Panc1 (cell line): Measurements from ENCODE around the gene TPSG1. TPM values are rescaled to one million over a fixed set of nuclear protein-coding genes. Genes with fewer than 3 reads are reported as not detected.

Source experiments
- ATAC-seq: fragments of 200-7000 bp; cut with Tn5 transposase; 2 replicates; pipeline ENCODE4 v1.9.1; 2020; ENCODE audit warnings: mild to moderate bottlenecking, moderate library complexity
- BruUV-seq: library from RNA; stranded (reverse); fragments of 400-500 nt; replicated peaks from 2 replicates; lab custom pipeline; 2021; lab: Mats Ljungman, UMichigan
- CTCF ChIA-PET: fragments of 300-600 bp; sonication (Branson Sonifier 250); formaldehyde crosslinking; loops from one replicate; lab custom pipeline; 2022; ENCODE audit warnings: antibody characterized with exemption; lab: Charles Lee
- POLR2A ChIA-PET: fragments of 300-600 bp; sonication (Branson Sonifier 250); formaldehyde crosslinking; loops from one replicate; lab custom pipeline; 2022; ENCODE audit warnings: antibody characterized with exemption; lab: Charles Lee
- DNase-seq: peaks from one replicate; pipeline ENCODE4 v3.0.0-alpha.2; 2010; ENCODE audit warnings: low read depth, low spot score
- H3K27ac ChIP-seq: 2 replicates; pipeline ENCODE4 v1.5.1; 2011; ENCODE audit warnings: mild to moderate bottlenecking, low read length, inconsistent platforms
- H3K27me3 ChIP-seq: fragments of 200-500 bp; sonication (Bioruptor generic); 2 replicates; pipeline ENCODE4 v1.6.0; 2014; ENCODE audit warnings: low read length, inconsistent platforms; ENCODE audit not compliant: control insufficient read depth, insufficient read depth
- H3K36me3 ChIP-seq: fragments of 200-500 bp; sonication (Bioruptor generic); 2 replicates; pipeline ENCODE4 v1.5.1; 2014; ENCODE audit warnings: inconsistent platforms, mild to moderate bottlenecking, low read length, moderate library complexity; ENCODE audit not compliant: control insufficient read depth, insufficient read depth
- H3K4me1 ChIP-seq: 2 replicates; pipeline ENCODE4 v1.5.1; 2011; ENCODE audit warnings: inconsistent platforms, mild to moderate bottlenecking, low read length, moderate library complexity; ENCODE audit not compliant: control insufficient read depth, insufficient read depth
- H3K4me3 ChIP-seq, 2 experiments: 2 replicates each; pipeline ENCODE4 v1.5.1; 2011 to 2012; ENCODE audit warnings: low read depth in 2 of 2, low read length in 2 of 2, mild to moderate bottlenecking in 2 of 2, inconsistent platforms in 1 of 2, moderate library complexity in 1 of 2
- H3K9me3 ChIP-seq: fragments of 200-500 bp; sonication (Bioruptor generic); 2 replicates; pipeline ENCODE4 v1.5.1; 2014; ENCODE audit warnings: low read depth, mild to moderate bottlenecking, inconsistent platforms, low read length, moderate library complexity; ENCODE audit not compliant: control insufficient read depth, insufficient read depth
- CTCF ChIP-seq: fragments of 450-650 bp; IDR thresholded peaks from 2 replicates; pipeline ENCODE4 v1.5.1; 2017; ENCODE audit warnings: mild to moderate bottlenecking
- POLR2AphosphoS5 ChIP-seq: IDR thresholded peaks from 2 replicates; pipeline ENCODE4 v1.6.1; 2012; ENCODE audit warnings: mild to moderate bottlenecking, low read depth, low read length, moderate library complexity
- REST ChIP-seq, 2 experiments: IDR thresholded peaks; 2 replicates each; pipeline ENCODE4 v1.6.1; 2011 to 2012; ENCODE audit warnings: low read depth in 2 of 2, control low read depth in 1 of 2, low read length in 1 of 2, mild to moderate bottlenecking in 1 of 2, moderate library complexity in 1 of 2; ENCODE audit not compliant: insufficient read depth in 1 of 2
- SIN3A ChIP-seq: IDR thresholded peaks from 2 replicates; pipeline ENCODE4 v1.6.1; 2012; ENCODE audit warnings: low read depth, mild to moderate bottlenecking, low read length, moderate library complexity, borderline replicate concordance; ENCODE audit not compliant: insufficient read depth
- TCF7L2 ChIP-seq: IDR thresholded peaks from 2 replicates; pipeline ENCODE4 v1.6.1; 2011; ENCODE audit warnings: mild to moderate bottlenecking, low read depth, low read length, inconsistent platforms
- in situ Hi-C: cut with HindIII; loops from 2 replicates; pipeline ENCODE4 v1.10.0; 2016; ENCODE audit warnings: low sequenced_read_pairs, low pct_unique_long_range_greater_than_20kb
- intact Hi-C: fragments of 100-400 bp; cut with micrococcal nuclease; formaldehyde crosslinking; loops from one replicate; pipeline ENCODE4 v1.10.0; 2022; ENCODE audit not compliant: unreplicated experiment
- total RNA-seq: library from RNA; stranded (reverse); gene quantifications from one replicate; pipeline ENCODE4 v1.2.1, GENCODE V29; 2021; ENCODE audit not compliant: unreplicated experiment

Gene TPSG1
- total RNA-seq, 1 experiment from 2014 or later: 4.6 TPM

GRCh38 chr16:1220098-1220728 lies 4.9 kb downstream of the TPSG1 start:
- BruUV-seq: no TSS peak
- POLR2A ChIA-PET: no interaction called here
- Histone ChIP-seq H3K27ac (no peak overlapping the region), H3K27me3 (no peaks in the 10 kb centered on the region), H3K36me3 (no peaks in the 10 kb centered on the region), H3K4me3 (no peak overlapping the region), H3K4me1 (peaks cover 4% of the 10 kb centered on the region), H3K9me3 (no peaks in the 10 kb centered on the region)
- ATAC-seq (no peak), DNase-seq (no peak)
- TF ChIP-seq POLR2AphosphoS5 (no peak), SIN3A (no peak), REST (IDR thresholded peaks at IDR 0.05; ENCODE audit: insufficient read depth in 1 of 2, low read depth in 2 of 2, low read length in 1 of 2) (no peak), TCF7L2 (no peak), CTCF (no peak)
- CTCF ChIA-PET: no interaction called here
- intact Hi-C loops: no loop called here
- in situ Hi-C loops: no loop called here

GRCh38 chr16:1218930-1219611 lies 6.0 kb downstream of the TPSG1 start:
- CTCF ChIA-PET: no interaction called here
- TF ChIP-seq POLR2AphosphoS5: no peak
- no peak for TF ChIP-seq CTCF
- TF ChIP-seq REST (IDR thresholded peaks at IDR 0.05; ENCODE audit: insufficient read depth in 1 of 2, low read depth in 2 of 2, low read length in 1 of 2): no peak
- TF ChIP-seq TCF7L2: no peak
- no peak for TF ChIP-seq SIN3A
- Histone ChIP-seq H3K27ac (no peak overlapping the region), H3K4me1 (no peaks in the 10 kb centered on the region; the same call in 1 of the 2 replicates), H3K27me3 (no peaks in the 10 kb centered on the region), H3K9me3 (no peaks in the 10 kb centered on the region), H3K4me3 (no peak overlapping the region), H3K36me3 (no peaks in the 10 kb centered on the region)
- intact Hi-C loops (no loop called here), in situ Hi-C loops (no loop called here)
- ATAC-seq (no peak), DNase-seq (no peak)
- POLR2A ChIA-PET: no interaction called here
- no TSS peak for BruUV-seq
